IMR-90 (cell line): ENCODE measurements around the gene SLC25A28. TPM values are rescaled to one million over a fixed set of nuclear protein-coding genes. Genes with fewer than 3 reads are reported as not detected.

Source experiments
- ATAC-seq: fragments of 200-7000 bp; cut with Tn5 transposase; 2 replicates; pipeline ENCODE4 v1.9.1; 2020; ENCODE audit warnings: low read depth, mild to moderate bottlenecking, moderate library complexity
- BruUV-seq: library from RNA; stranded (reverse); fragments of 400-500 nt; replicated peaks from 2 replicates; lab custom pipeline; 2021; lab: Mats Ljungman, UMichigan
- CTCF ChIA-PET: fragments of 300-600 bp; formaldehyde crosslinking; extraction: SDS; loops from one replicate; lab custom pipeline; 2021; ENCODE audit warnings: antibody characterized with exemption; lab: Yijun Ruan, JAX
- POLR2A ChIA-PET: fragments of 300-600 bp; sonication (Branson Sonifier 250); formaldehyde crosslinking; loops from one replicate; lab custom pipeline; 2022; ENCODE audit warnings: antibody characterized with exemption; ENCODE audit not compliant: unreplicated experiment; lab: Charles Lee
- DNase-seq: peaks from one replicate; pipeline ENCODE4 v3.0.0; 2013
- H2AFZ ChIP-seq: replicated peaks from 2 replicates; pipeline ENCODE3; 2013; ENCODE audit warnings: low read length, mild to moderate bottlenecking; ENCODE audit not compliant: poor library complexity
- H2AK5ac ChIP-seq: 2 replicates; pipeline ENCODE4 v1.6.1; 2013; ENCODE audit warnings: low read depth, low read length, inconsistent platforms
- H2AK9ac ChIP-seq: replicated peaks from 2 replicates; pipeline ENCODE3; 2013; ENCODE audit warnings: mild to moderate bottlenecking, low read depth, low read length, moderate library complexity; ENCODE audit not compliant: poor library complexity
- H2BK120ac ChIP-seq: 2 replicates; pipeline ENCODE4 v1.6.1; 2013; ENCODE audit warnings: low read depth, low read length, inconsistent platforms
- H2BK15ac ChIP-seq: 3 replicates; pipeline ENCODE4 v1.6.1; 2013; ENCODE audit warnings: low read depth, low read length, inconsistent platforms
- H2BK20ac ChIP-seq: 2 replicates; pipeline ENCODE4 v1.6.1; 2013; ENCODE audit warnings: low read depth, mild to moderate bottlenecking, inconsistent platforms, low read length, moderate library complexity
- H2BK5ac ChIP-seq: 2 replicates; pipeline ENCODE4 v1.6.1; 2013; ENCODE audit warnings: mild to moderate bottlenecking, low read depth, low read length, inconsistent platforms; ENCODE audit not compliant: poor library complexity, severe bottlenecking
- H3K14ac ChIP-seq: replicated peaks from 2 replicates; pipeline ENCODE4 v1.6.1; 2013; ENCODE audit warnings: low read depth, low read length, inconsistent platforms
- H3K18ac ChIP-seq: 2 replicates; pipeline ENCODE4 v1.6.1; 2013; ENCODE audit warnings: low read depth, low read length, control low read depth
- H3K23ac ChIP-seq: 2 replicates; pipeline ENCODE4 v1.6.1; 2013; ENCODE audit warnings: low read depth, low read length, inconsistent platforms
- H3K27ac ChIP-seq: 2 replicates; pipeline ENCODE4 v1.5.1; 2013; ENCODE audit warnings: mild to moderate bottlenecking, control low read depth, low read length; ENCODE audit not compliant: insufficient read depth
- H3K27me3 ChIP-seq: 2 replicates; pipeline ENCODE4 v1.6.1; 2013; ENCODE audit warnings: low read length; ENCODE audit not compliant: control insufficient read depth, insufficient read depth
- H3K36me3 ChIP-seq: 2 replicates; pipeline ENCODE4 v1.6.1; 2013; ENCODE audit warnings: low read length, mixed read lengths; ENCODE audit not compliant: control insufficient read depth, insufficient read depth
- H3K4ac ChIP-seq: 2 replicates; pipeline ENCODE4 v1.6.1; 2013; ENCODE audit warnings: low read depth, low read length, inconsistent platforms
- H3K4me1 ChIP-seq: 2 replicates; pipeline ENCODE4 v1.6.1; 2013; ENCODE audit warnings: low read length, mixed read lengths; ENCODE audit not compliant: control insufficient read depth, insufficient read depth
- H3K4me2 ChIP-seq: 2 replicates; pipeline ENCODE4 v1.6.1; 2013; ENCODE audit warnings: low read depth, mild to moderate bottlenecking, control low read depth, low read length, moderate library complexity
- H3K4me3 ChIP-seq: 2 replicates; pipeline ENCODE4 v1.5.1; 2013; ENCODE audit warnings: low read depth, mild to moderate bottlenecking, control low read depth, low read length, moderate library complexity; ENCODE audit not compliant: insufficient read depth
- H3K56ac ChIP-seq: 2 replicates; pipeline ENCODE4 v1.6.1; 2013; ENCODE audit warnings: low read length, inconsistent platforms; ENCODE audit not compliant: insufficient read depth; ENCODE audit errors: extremely low read depth
- H3K79me1 ChIP-seq, 2 experiments: 2 replicates each; pipeline ENCODE4 v1.6.1; 2013; ENCODE audit warnings: low read length in 2 of 2, inconsistent platforms in 1 of 2, low read depth in 1 of 2
- H3K9ac ChIP-seq: 2 replicates; pipeline ENCODE4 v1.6.1; 2013; ENCODE audit warnings: low read depth, low read length, control low read depth
- H3K9me1 ChIP-seq: 2 replicates; pipeline ENCODE4 v1.6.1; 2013; ENCODE audit warnings: low read length, inconsistent platforms; ENCODE audit not compliant: insufficient read depth
- H3K9me3 ChIP-seq: 2 replicates; pipeline ENCODE4 v1.6.1; 2013; ENCODE audit warnings: low read length; ENCODE audit not compliant: control insufficient read depth, insufficient read depth
- H4K20me1 ChIP-seq: 2 replicates; pipeline ENCODE4 v1.6.1; 2013; ENCODE audit warnings: low read length, inconsistent platforms; ENCODE audit not compliant: insufficient read depth
- H4K5ac ChIP-seq: 2 replicates; pipeline ENCODE4 v1.6.1; 2013; ENCODE audit warnings: mild to moderate bottlenecking, low read depth, low read length, control low read depth
- H4K8ac ChIP-seq, 2 experiments: 2 replicates each; pipeline ENCODE4 v1.6.1; 2013; ENCODE audit warnings: low read depth in 2 of 2, low read length in 2 of 2, control low read depth in 1 of 2, inconsistent platforms in 1 of 2
- H4K91ac ChIP-seq: 2 replicates; pipeline ENCODE4 v1.6.1; 2013; ENCODE audit warnings: low read depth, low read length, inconsistent platforms; ENCODE audit not compliant: insufficient read depth
- CTCF ChIP-seq: conservative IDR thresholded peaks from 2 replicates; pipeline ENCODE4 v1.5.1; 2012; ENCODE audit warnings: mild to moderate bottlenecking, low read depth, low read length, improper control_type of control experiment
- ELK1 ChIP-seq: fragments of 150-350 bp; IDR thresholded peaks from 2 replicates; pipeline ENCODE4 v1.6.1; 2016; ENCODE audit warnings: low read depth, mild to moderate bottlenecking, low read length, moderate library complexity, borderline replicate concordance
- MAFK ChIP-seq: IDR thresholded peaks from 2 replicates; pipeline ENCODE4 v1.6.1; 2012; ENCODE audit warnings: low read depth, low read length, improper control_type of control experiment
- MXI1 ChIP-seq: IDR thresholded peaks from 2 replicates; pipeline ENCODE4 v1.6.1; 2012; ENCODE audit warnings: low read depth, mild to moderate bottlenecking, low read length, moderate library complexity, borderline replicate concordance
- NFE2L2 ChIP-seq: fragments of 150-350 bp; IDR thresholded peaks from 2 replicates; pipeline ENCODE4 v1.6.1; 2016; ENCODE audit warnings: low read depth, mild to moderate bottlenecking, low read length
- POLR2A ChIP-seq: IDR thresholded peaks from 2 replicates; pipeline ENCODE4 v1.6.1; 2012; ENCODE audit warnings: mild to moderate bottlenecking, low read depth, low read length
- RCOR1 ChIP-seq: IDR thresholded peaks from 2 replicates; pipeline ENCODE4 v1.6.1; 2012; ENCODE audit warnings: mild to moderate bottlenecking, low read length, improper control_type of control experiment; ENCODE audit not compliant: insufficient replicate concordance
- SMC3 ChIP-seq: fragments of 150-350 bp; IDR thresholded peaks from 2 replicates; pipeline ENCODE4 v1.6.1; 2016; ENCODE audit warnings: low read depth, mild to moderate bottlenecking, antibody characterized with exemption, low read length, moderate library complexity
- WGBS, 2 experiments: methylation state at CpG; one replicate each; pipeline versions ENCODE4 v1.1.5 to v1.1.7; 2013; ENCODE audit warnings: missing lambda C conversion rate in 2 of 2; ENCODE audit not compliant: insufficient read length in 1 of 2; ENCODE audit errors: extremely low coverage in 2 of 2; 5-methylcytosine and 5-hydroxymethylcytosine counted together
- dilution Hi-C: fragments of 300-500 bp; cut with HindIII; formaldehyde crosslinking; loops from one replicate; pipeline ENCODE4 v1.14.3; 2018; ENCODE audit warnings: low sequenced_read_pairs; ENCODE audit not compliant: unreplicated experiment
- in situ Hi-C: fragments of 300-500 bp; cut with MboI; formaldehyde crosslinking; loops from 3 replicates; pipeline ENCODE4 v1.14.3; 2019; ENCODE audit warnings: low sequenced_read_pairs, inconsistent platforms, mixed read lengths
- intact Hi-C: fragments of 100-400 bp; cut with micrococcal nuclease; formaldehyde crosslinking; loops from 2 replicates; pipeline ENCODE4 v1.10.0; 2022
- polyA plus RNA-seq, 3 experiments: library from polyadenylated mRNA; depleted of rRNA; stranded (reverse); fragments of >200 nt; gene quantifications; 2 replicates each; pipeline ENCODE4 v1.2.3, GENCODE V29; 2012; ENCODE audit warnings: low replicate concordance in 1 of 3
- total RNA-seq: library from RNA; depleted of rRNA; stranded (reverse); fragments of >200 nt; gene quantifications from 2 replicates; pipeline ENCODE4 v1.2.3, GENCODE V29; 2012

Gene SLC25A28
- total and polyA plus RNA-seq, 2 of the 4 experiments (the other 2 are of a cell fraction): 13.1 to 29.8 TPM

GRCh38 chr10:99667108-99667751 is 47.0 kb upstream of the SLC25A28 start (continued):
- no peak for TF ChIP-seq SMC3

- Histone ChIP-seq H3K4me3 (no peak overlapping the region), H3K9me3 (no peaks in the 10 kb centered on the region), H3K56ac (no peak overlapping the region), H3K23ac (no peak overlapping the region), H2BK15ac (no peak overlapping the region), H3K4me2 (no peak overlapping the region), H2AK5ac (no peak overlapping the region), H2AFZ (no peak overlapping the region), H3K36me3 (peaks cover 13% of the 10 kb centered on the region), H3K9ac (no peak overlapping the region), H4K5ac (no peak overlapping the region), H3K18ac (no peak overlapping the region), H3K27me3 (no peaks in the 10 kb centered on the region), H3K14ac (no peak overlapping the region), H2AK9ac (no peak overlapping the region), H3K4ac (no peak overlapping the region), H4K91ac (no peak overlapping the region), H3K79me1 (peaks cover 14 to 32% of the 10 kb centered on the region in 2 experiments), H3K9me1 (peaks cover 8% of the 10 kb centered on the region), H3K4me1 (no peaks in the 10 kb centered on the region), H3K27ac (no peak overlapping the region), H4K8ac (no peak overlapping the region), H2BK5ac (no peak overlapping the region), H2BK120ac (no peak overlapping the region), H2BK20ac (no peak overlapping the region), H4K20me1 (peaks cover 4% of the 10 kb centered on the region; the same call in 1 of the 2 replicates)
- POLR2A ChIA-PET: no interaction called here
- CTCF ChIA-PET: no interaction called here
- BruUV-seq: no TSS peak
- DNase-seq: no peak
- intact Hi-C loops: no loop called here
- WGBS, 2 experiments: no CpG with 5 or more reads among the region's 2 CpGs
- ATAC-seq: no peak
- dilution Hi-C loops: no loop called here
- in situ Hi-C loops: no loop called here
- TF ChIP-seq ELK1: no peak
- TF ChIP-seq POLR2A: no peak
- no peak for TF ChIP-seq SMC3
- TF ChIP-seq MXI1: no peak
- TF ChIP-seq RCOR1: no peak
- TF ChIP-seq MAFK: no peak
- TF ChIP-seq NFE2L2: no peak
- no peak for TF ChIP-seq CTCF
Observed at GRCh38 chr10:99665304-99665703, 45.1 kb upstream of the SLC25A28 start.
